ENCODE measurements around the gene SLC66A1.
"Not testable (repeated sequence)": the region's sequence is repeated elsewhere in the genome, so short reads cannot be mapped to it uniquely, and the experiment has no call there.

DNA sequence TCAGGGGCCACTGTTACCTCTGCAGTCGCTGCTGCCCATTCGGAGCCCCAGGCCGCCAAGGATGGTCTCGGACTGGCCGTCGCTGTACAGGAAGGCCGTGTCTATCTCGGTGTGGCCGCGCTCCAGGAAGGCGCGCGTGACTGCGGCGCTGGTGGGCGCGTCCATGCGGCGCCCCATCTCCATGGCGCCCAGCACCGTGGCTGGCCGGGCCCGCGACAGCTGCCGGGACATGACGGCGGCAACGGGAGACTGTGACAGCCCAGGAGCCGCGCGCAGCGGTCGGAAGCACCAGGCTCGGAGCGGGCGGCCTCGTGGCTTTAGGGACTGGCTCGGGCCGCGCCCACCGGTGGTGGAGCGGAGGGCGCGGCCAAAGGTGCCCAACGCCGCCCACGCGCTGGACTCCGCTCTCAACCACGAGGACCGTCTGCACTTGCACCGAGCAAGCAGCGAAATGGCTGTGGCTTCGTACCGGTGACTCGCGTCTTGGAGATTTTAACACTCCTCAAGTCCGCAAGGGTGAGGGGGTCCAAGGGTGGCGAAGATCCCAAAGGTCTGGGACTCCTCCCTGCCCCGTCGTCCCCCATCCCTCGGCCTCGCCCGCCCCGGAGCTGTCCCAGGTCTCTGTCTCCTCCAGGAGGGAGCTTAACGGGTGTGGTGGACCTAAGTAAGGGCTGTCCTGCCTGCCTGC, 38.1 kb upstream of the SLC66A1 start:
- not testable (repeated sequence) for TF ChIP-seq SMARCE1 (IDR thresholded peaks at IDR 0.05); NFYB (IDR thresholded peaks at IDR 0.05; ENCODE audit: extremely low read depth, insufficient read length); POLR2AphosphoS5 (IDR thresholded peaks at IDR 0.05; ENCODE audit: control insufficient read depth, insufficient read depth, low read depth, low read length); TARDBP (IDR thresholded peaks at IDR 0.05); ZBTB1 (CRISPR knock-in tag; IDR thresholded peaks at IDR 0.05; ENCODE audit: borderline replicate concordance, low read depth); NFATC3 (IDR thresholded peaks at IDR 0.05); CHD2 (IDR thresholded peaks at IDR 0.05; ENCODE audit: low read depth, low read length); CXXC5 (CRISPR knock-in tag; IDR thresholded peaks at IDR 0.05); EZH2 (IDR thresholded peaks at IDR 0.05; ENCODE audit: borderline replicate concordance, low read depth, low read length); CREM (IDR thresholded peaks at IDR 0.05; ENCODE audit: low read depth)
- TF ChIP-seq, protein P1, sequence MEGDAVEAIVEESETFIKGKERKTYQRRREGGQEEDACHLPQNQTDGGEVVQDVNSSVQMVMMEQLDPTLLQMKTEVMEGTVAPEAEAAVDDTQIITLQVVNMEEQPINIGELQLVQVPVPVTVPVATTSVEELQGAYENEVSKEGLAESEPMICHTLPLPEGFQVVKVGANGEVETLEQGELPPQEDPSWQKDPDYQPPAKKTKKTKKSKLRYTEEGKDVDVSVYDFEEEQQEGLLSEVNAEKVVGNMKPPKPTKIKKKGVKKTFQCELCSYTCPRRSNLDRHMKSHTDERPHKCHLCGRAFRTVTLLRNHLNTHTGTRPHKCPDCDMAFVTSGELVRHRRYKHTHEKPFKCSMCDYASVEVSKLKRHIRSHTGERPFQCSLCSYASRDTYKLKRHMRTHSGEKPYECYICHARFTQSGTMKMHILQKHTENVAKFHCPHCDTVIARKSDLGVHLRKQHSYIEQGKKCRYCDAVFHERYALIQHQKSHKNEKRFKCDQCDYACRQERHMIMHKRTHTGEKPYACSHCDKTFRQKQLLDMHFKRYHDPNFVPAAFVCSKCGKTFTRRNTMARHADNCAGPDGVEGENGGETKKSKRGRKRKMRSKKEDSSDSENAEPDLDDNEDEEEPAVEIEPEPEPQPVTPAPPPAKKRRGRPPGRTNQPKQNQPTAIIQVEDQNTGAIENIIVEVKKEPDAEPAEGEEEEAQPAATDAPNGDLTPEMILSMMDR (IDR thresholded peaks at IDR 0.05 in 2 of 3, conservative IDR thresholded peaks at IDR 0.05 in 1 of 3; ENCODE audit: insufficient read depth in 2 of 3, low read depth in 1 of 3, low read length in 3 of 3) = not testable (repeated sequence)

All from K562 (cell line).